ENCODE data around the gene GLT8D2. TPM values are rescaled to one million over a fixed set of nuclear protein-coding genes. Genes with fewer than 3 reads are reported as not detected.

GLT8D2 gene
- total RNA-seq, 1 donor from 2014 or later = 1.8 TPM

DNA sequence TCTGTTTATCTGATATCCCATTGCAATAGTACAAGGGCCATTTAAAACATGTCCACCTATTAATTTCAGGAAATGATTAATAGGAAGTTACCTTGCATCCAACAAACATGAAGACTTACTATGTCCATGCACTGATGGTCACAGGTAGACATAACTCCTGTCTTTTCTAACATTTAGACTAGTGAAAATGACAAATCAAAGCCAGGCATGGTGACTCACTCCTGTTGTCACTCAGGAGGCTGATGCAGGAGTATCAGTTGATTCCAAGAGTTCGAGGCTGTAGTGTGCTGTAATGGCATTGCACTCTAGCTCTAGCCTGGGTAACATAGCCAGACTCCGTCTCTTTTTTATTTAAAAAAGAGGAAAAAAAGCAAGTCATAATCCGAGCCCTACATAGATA, 105.0 kb downstream of the GLT8D2 start:
- no peak for DNase-seq (ENCODE audit: low read depth)
- no peaks in the 10 kb centered on the region for H3K27me3 ChIP-seq (ENCODE audit: control insufficient read depth, insufficient read depth, low read length)
- no peak overlapping the region for H3K4me3 ChIP-seq (ENCODE audit: low read depth, low read length)
- peaks cover 3% of the 10 kb centered on the region for H3K36me3 ChIP-seq (ENCODE audit: control insufficient read depth, insufficient read depth, low read length)
- TF ChIP-seq CTCF (IDR thresholded peaks at IDR 0.05; ENCODE audit: insufficient read depth, low read length, poor library complexity, severe bottlenecking) = no peak

Other genes with a start within 250 kb of the GLT8D2 start
- gene NT5DC3, start 209.0 kb downstream of the GLT8D2 start, total RNA-seq = 14.3 and 17.0 TPM in 2 replicates
- gene HSP90B1, start 119.8 kb downstream of the GLT8D2 start, total RNA-seq = 619 and 748 TPM in 2 replicates
- gene TDG, start 84.3 kb downstream of the GLT8D2 start, total RNA-seq = 34.9 and 35.5 TPM in 2 replicates
- 4.6 and 7.4 TPM in 2 replicates for gene HCFC2, start 14.3 kb upstream of the GLT8D2 start, total RNA-seq
- 14.3 and 17.2 TPM in 2 replicates for gene NFYB, start 88.0 kb upstream of the GLT8D2 start, total RNA-seq
- 78.7 and 100 TPM in 2 replicates for gene TXNRD1, start 165.6 kb upstream of the GLT8D2 start, total RNA-seq

Measured in kidney epithelial cell (primary cell).